ENCODE results near the gene UCKL1. TPM values are rescaled to one million over a fixed set of nuclear protein-coding genes. Genes with fewer than 3 reads are reported as not detected.

Gene UCKL1
- total RNA-seq, 1 experiment from 2014 or later = 31.0 TPM

Other genes starting within 250 kb of the UCKL1 start
- gene ARFRP1, start 248.4 kb downstream of the UCKL1 start, total RNA-seq (2014; rRNA removed; shearing (Covaris generic); ENCODE audit: low replicate concordance) = 57.0 and 69.7 TPM in 2 replicates
- 44.3 and 49.9 TPM in 2 replicates for gene ZGPAT, start 248.4 kb downstream of the UCKL1 start, total RNA-seq (2014; rRNA removed; shearing (Covaris generic); ENCODE audit: low replicate concordance)
- gene LIME1, start 219.8 kb downstream of the UCKL1 start, total RNA-seq (2014; rRNA removed; shearing (Covaris generic); ENCODE audit: low replicate concordance) = 6.0 and 17.5 TPM in 2 replicates
- gene SLC2A4RG, start 216.6 kb downstream of the UCKL1 start, total RNA-seq (2014; rRNA removed; shearing (Covaris generic); ENCODE audit: low replicate concordance) = 166 and 300 TPM in 2 replicates
- 9.6 and 10.4 TPM in 2 replicates for gene ZBTB46, start 125.2 kb downstream of the UCKL1 start, total RNA-seq (2014; rRNA removed; shearing (Covaris generic); ENCODE audit: low replicate concordance)
- gene ABHD16B, start 94.9 kb downstream of the UCKL1 start, total RNA-seq (2014; rRNA removed; shearing (Covaris generic); ENCODE audit: low replicate concordance) = not detected in 2 replicates
- 189 TPM in 2 replicates for gene TPD52L2, start 91.1 kb downstream of the UCKL1 start, total RNA-seq (2014; rRNA removed; shearing (Covaris generic); ENCODE audit: low replicate concordance)
- 60.9 and 69.2 TPM in 2 replicates for gene DNAJC5, start 61.3 kb downstream of the UCKL1 start, total RNA-seq (2014; rRNA removed; shearing (Covaris generic); ENCODE audit: low replicate concordance)
- gene ZNF512B, start 13.5 kb upstream of the UCKL1 start, total RNA-seq (2014; rRNA removed; shearing (Covaris generic); ENCODE audit: low replicate concordance) = 5.8 and 6.6 TPM in 2 replicates
- gene SAMD10, start 23.2 kb upstream of the UCKL1 start, total RNA-seq (2014; rRNA removed; shearing (Covaris generic); ENCODE audit: low replicate concordance) = 0.95 and 1.2 TPM in 2 replicates
- 126 and 130 TPM in 2 replicates for gene PRPF6, start 24.7 kb upstream of the UCKL1 start, total RNA-seq (2014; rRNA removed; shearing (Covaris generic); ENCODE audit: low replicate concordance)
- 1.6 TPM in 1 of 2 replicates, not detected in the other for gene C20orf204, start 79.8 kb upstream of the UCKL1 start, total RNA-seq (2014; rRNA removed; shearing (Covaris generic); ENCODE audit: low replicate concordance)
- 0.37 TPM in 1 of 2 replicates, not detected in the other for gene SOX18, start 93.2 kb upstream of the UCKL1 start, total RNA-seq (2014; rRNA removed; shearing (Covaris generic); ENCODE audit: low replicate concordance)
- 62.0 and 90.0 TPM in 2 replicates for gene TCEA2, start 106.8 kb upstream of the UCKL1 start, total RNA-seq (2014; rRNA removed; shearing (Covaris generic); ENCODE audit: low replicate concordance)
- gene RGS19, start 123.1 kb upstream of the UCKL1 start, total RNA-seq (2014; rRNA removed; shearing (Covaris generic); ENCODE audit: low replicate concordance) = 35.7 and 47.6 TPM in 2 replicates
- gene OPRL1, start 123.7 kb upstream of the UCKL1 start, total RNA-seq (2014; rRNA removed; shearing (Covaris generic); ENCODE audit: low replicate concordance) = 0.38 and 0.84 TPM in 2 replicates
- gene LKAAEAR1, start 128.0 kb upstream of the UCKL1 start, total RNA-seq (2014; rRNA removed; shearing (Covaris generic); ENCODE audit: low replicate concordance) = 14.4 and 25.2 TPM in 2 replicates
- not detected in 2 replicates for gene NPBWR2, start 151.1 kb upstream of the UCKL1 start, total RNA-seq (2014; rRNA removed; shearing (Covaris generic); ENCODE audit: low replicate concordance)
- gene MYT1, start 208.0 kb upstream of the UCKL1 start, total RNA-seq (2014; rRNA removed; shearing (Covaris generic); ENCODE audit: low replicate concordance) = not detected in 2 replicates

All from Caki2 (cell line).